ENCODE results near the gene NECAB3.

DNA sequence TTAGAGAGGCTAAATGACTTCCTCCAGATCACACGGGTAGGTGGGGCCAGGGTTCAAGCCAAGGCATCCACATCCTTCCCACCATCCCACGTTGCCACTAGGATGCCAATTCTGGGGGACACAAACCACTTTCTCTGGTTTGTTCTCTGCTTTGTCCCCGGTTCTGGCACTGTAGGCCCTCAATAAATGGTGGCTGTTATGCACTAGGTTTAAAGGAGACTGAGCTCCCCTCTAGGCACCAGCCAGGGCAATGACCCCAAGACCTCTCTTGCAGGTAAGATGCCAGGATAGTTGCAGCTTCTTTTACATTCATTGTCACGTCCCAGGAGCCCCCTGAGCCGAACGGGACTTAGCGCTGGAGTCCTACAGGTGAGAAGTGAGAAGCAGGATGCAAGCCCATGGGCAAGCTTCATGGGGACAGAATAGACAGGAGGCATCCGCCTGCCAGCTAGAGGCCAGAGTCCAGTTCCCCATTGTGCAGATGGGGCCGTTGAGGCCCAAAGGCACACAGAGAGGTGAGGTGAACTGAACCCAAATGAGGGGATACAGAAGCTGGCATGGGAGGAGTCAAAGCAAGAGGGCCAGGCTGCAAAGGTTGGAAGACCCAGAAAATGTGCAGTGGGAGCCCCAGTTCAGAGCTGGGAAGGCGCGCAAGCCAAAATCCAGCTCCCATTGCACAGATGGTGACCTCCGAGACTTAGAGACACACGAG lies 45.2 kb upstream of the NECAB3 start:
- TF ChIP-seq TEAD4 (IDR thresholded peaks at IDR 0.05): no peak
- TF ChIP-seq CEBPB (IDR thresholded peaks at IDR 0.05): no peak
- TF ChIP-seq, protein P1, sequence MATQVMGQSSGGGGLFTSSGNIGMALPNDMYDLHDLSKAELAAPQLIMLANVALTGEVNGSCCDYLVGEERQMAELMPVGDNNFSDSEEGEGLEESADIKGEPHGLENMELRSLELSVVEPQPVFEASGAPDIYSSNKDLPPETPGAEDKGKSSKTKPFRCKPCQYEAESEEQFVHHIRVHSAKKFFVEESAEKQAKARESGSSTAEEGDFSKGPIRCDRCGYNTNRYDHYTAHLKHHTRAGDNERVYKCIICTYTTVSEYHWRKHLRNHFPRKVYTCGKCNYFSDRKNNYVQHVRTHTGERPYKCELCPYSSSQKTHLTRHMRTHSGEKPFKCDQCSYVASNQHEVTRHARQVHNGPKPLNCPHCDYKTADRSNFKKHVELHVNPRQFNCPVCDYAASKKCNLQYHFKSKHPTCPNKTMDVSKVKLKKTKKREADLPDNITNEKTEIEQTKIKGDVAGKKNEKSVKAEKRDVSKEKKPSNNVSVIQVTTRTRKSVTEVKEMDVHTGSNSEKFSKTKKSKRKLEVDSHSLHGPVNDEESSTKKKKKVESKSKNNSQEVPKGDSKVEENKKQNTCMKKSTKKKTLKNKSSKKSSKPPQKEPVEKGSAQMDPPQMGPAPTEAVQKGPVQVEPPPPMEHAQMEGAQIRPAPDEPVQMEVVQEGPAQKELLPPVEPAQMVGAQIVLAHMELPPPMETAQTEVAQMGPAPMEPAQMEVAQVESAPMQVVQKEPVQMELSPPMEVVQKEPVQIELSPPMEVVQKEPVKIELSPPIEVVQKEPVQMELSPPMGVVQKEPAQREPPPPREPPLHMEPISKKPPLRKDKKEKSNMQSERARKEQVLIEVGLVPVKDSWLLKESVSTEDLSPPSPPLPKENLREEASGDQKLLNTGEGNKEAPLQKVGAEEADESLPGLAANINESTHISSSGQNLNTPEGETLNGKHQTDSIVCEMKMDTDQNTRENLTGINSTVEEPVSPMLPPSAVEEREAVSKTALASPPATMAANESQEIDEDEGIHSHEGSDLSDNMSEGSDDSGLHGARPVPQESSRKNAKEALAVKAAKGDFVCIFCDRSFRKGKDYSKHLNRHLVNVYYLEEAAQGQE (IDR thresholded peaks at IDR 0.05; ENCODE audit: low read depth): no peak
- no peak for TF ChIP-seq RAD21 (IDR thresholded peaks at IDR 0.05; ENCODE audit: low read depth)
- no peak for TF ChIP-seq EGR1 (IDR thresholded peaks at IDR 0.05)
- no peak for TF ChIP-seq YY1 (IDR thresholded peaks at IDR 0.05; ENCODE audit: low read depth)
- TF ChIP-seq EP300 (IDR thresholded peaks at IDR 0.05; ENCODE audit: borderline replicate concordance): no peak
- TF ChIP-seq ZBTB7A (IDR thresholded peaks at IDR 0.05; ENCODE audit: low read depth): no peak
- TF ChIP-seq, protein P2, sequence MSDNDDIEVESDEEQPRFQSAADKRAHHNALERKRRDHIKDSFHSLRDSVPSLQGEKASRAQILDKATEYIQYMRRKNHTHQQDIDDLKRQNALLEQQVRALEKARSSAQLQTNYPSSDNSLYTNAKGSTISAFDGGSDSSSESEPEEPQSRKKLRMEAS (IDR thresholded peaks at IDR 0.05): no peak
- no peak for TF ChIP-seq TAF1 (IDR thresholded peaks at IDR 0.05; ENCODE audit: low read depth)

Data from Ishikawa (cell line).